Measurements from ENCODE around the gene DOCK1. TPM values are rescaled to one million over a fixed set of nuclear protein-coding genes. Genes with fewer than 3 reads are reported as not detected.

Gene DOCK1
- total RNA-seq, 1 donor from 2014 or later, result 25.8 TPM

DNA sequence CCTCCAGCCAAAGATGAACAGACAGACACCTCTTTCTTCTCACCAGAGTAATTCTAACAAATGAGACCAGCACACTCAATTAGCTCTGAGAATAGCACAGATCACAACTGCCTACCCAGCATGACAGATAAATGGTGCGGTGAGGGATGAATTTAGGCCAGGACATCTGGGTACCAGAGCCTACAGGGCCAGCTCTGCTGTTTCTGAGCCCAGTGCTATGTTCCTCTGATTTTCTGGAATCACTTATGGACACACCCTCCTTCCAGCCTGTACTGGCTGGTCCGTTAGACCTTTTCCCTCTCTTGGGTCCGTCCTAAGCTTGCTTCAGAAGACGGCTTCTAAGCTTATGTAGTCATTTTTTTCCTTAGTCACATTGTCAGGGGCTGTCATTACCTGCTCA, 217.6 kb downstream of the DOCK1 start:
- Histone ChIP-seq H3K4me1 (no peaks in the 10 kb centered on the region), H3K27ac (no peak overlapping the region), H3K36me3 (peaks cover 7 to 21% of the 10 kb centered on the region in 2 donors), H3K4me3 (no peak overlapping the region), H3K27me3 (no peaks in the 10 kb centered on the region), H3K9me3 (no peaks in the 10 kb centered on the region)
- intact Hi-C loops (cut with DNase I), result no loop called here
- TF ChIP-seq, protein P1, sequence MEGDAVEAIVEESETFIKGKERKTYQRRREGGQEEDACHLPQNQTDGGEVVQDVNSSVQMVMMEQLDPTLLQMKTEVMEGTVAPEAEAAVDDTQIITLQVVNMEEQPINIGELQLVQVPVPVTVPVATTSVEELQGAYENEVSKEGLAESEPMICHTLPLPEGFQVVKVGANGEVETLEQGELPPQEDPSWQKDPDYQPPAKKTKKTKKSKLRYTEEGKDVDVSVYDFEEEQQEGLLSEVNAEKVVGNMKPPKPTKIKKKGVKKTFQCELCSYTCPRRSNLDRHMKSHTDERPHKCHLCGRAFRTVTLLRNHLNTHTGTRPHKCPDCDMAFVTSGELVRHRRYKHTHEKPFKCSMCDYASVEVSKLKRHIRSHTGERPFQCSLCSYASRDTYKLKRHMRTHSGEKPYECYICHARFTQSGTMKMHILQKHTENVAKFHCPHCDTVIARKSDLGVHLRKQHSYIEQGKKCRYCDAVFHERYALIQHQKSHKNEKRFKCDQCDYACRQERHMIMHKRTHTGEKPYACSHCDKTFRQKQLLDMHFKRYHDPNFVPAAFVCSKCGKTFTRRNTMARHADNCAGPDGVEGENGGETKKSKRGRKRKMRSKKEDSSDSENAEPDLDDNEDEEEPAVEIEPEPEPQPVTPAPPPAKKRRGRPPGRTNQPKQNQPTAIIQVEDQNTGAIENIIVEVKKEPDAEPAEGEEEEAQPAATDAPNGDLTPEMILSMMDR (IDR thresholded peaks at IDR 0.05), result no peak
- DNase-seq (ENCODE audit: low spot score in 2 of 2), result no peak

DNA sequence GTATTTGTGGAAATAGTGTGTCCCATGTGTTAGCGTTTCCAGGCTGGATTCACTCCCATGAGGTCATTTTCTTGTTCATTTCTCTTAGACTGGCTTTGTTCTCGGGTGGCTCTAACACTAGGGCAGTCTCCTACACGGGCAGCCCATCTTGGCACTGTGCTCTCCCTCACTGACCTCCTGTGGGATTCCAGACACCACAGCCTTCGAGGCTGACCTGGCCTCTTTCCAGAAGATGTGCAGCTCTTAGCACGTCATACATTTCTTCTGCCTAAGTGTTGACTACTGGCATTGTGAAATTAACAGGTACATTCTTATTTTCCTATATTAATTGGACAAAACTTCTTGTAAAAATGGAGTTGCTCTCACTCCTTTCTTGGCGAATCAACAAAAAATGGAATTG, 218.4 kb downstream of the DOCK1 start:
- H3K36me3 ChIP-seq, result peaks cover 7 to 19% of the 10 kb centered on the region in 2 donors
- intact Hi-C loops (cut with DNase I), result no loop called here
- no peaks in the 10 kb centered on the region for H3K4me1 ChIP-seq
- no peak for DNase-seq (ENCODE audit: low spot score in 2 of 2)
- H3K27ac ChIP-seq, result no peak overlapping the region
- no peaks in the 10 kb centered on the region for H3K9me3 ChIP-seq
- H3K27me3 ChIP-seq, result no peaks in the 10 kb centered on the region
- no peak overlapping the region for H3K4me3 ChIP-seq
- TF ChIP-seq, protein P1 (IDR thresholded peaks at IDR 0.05), result no peak

DNA sequence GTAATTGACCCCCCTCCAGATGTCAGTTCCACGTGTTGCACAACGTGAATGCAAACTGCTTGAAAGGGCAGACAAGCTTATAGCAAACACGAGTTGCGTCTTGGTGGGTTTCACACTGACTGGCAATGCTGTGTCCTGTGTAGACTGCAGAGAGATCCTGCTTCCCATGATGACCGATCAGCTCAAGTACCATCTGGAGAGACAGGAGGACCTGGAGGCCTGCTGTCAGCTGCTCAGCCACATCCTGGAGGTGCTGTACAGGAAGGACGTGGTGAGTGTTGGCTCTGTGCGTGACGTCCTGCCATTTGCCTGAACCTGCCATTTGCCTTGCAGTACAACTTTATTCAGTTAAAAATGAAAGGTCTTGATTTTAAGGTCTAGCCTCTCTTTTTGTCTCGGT, 220.1 kb downstream of the DOCK1 start:
- Histone ChIP-seq H3K4me3 (no peak overlapping the region), H3K9me3 (no peaks in the 10 kb centered on the region), H3K4me1 (no peaks in the 10 kb centered on the region), H3K27me3 (no peaks in the 10 kb centered on the region), H3K27ac (no peak overlapping the region), H3K36me3 (peaks cover 10 to 28% of the 10 kb centered on the region in 2 donors)
- TF ChIP-seq, protein P1 (IDR thresholded peaks at IDR 0.05), result no peak
- DNase-seq (ENCODE audit: low spot score in 2 of 2), result no peak
- intact Hi-C loops (cut with DNase I), result no loop called here

DNA sequence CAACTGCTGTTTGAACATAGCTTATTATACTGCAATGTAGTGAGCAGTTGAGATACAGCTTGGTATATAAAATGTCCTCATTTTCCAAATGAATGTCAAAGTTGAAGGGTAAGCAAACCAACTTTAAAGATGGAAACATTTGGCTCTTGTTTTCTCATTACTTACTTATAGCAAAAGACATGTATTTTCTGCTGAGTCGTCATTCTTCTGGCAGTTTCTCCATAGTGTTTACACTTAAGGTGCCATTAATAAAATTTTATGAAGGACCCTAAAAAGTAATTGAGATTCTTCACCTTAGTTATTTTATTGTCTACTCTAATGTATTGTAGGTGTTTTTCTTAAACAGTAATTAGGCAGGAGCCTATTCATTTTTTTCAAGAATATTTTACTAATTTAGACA, 222.6 kb downstream of the DOCK1 start:
- TF ChIP-seq, protein P1 (IDR thresholded peaks at IDR 0.05), result no peak
- H3K9me3 ChIP-seq, result no peaks in the 10 kb centered on the region
- DNase-seq (ENCODE audit: low spot score in 2 of 2), result no peak
- no peaks in the 10 kb centered on the region for H3K27me3 ChIP-seq
- intact Hi-C loops (cut with DNase I), result no loop called here
- H3K4me1 ChIP-seq, result no peaks in the 10 kb centered on the region
- H3K36me3 ChIP-seq, result peaks cover 10 to 37% of the 10 kb centered on the region in 2 donors
- no peak overlapping the region for H3K4me3 ChIP-seq
- H3K27ac ChIP-seq, result no peak overlapping the region

DNA sequence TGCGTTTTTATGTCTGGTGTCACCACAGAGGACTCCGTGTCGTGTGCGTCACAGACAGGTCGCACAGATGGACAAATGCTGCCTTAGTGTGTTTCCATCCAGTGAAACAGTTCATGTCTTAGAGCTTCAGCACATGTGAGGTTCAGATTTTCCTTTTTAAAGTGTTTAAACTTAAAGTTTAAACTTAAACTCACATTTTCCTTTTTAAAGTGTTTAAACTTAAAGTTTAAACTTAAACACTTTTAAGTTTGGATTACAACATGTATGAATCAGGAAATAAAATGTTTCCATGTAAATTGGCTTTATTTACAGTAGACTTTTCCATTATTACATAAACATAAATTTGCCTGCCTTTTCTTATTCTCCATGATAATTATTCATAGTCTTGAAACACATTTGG, 223.9 kb downstream of the DOCK1 start:
- TF ChIP-seq, protein P1 (IDR thresholded peaks at IDR 0.05), result no peak
- Histone ChIP-seq H3K27me3 (no peaks in the 10 kb centered on the region), H3K27ac (no peak overlapping the region), H3K4me1 (no peaks in the 10 kb centered on the region), H3K36me3 (peaks cover 10 to 37% of the 10 kb centered on the region in 2 donors), H3K9me3 (no peaks in the 10 kb centered on the region), H3K4me3 (no peak overlapping the region)
- DNase-seq (ENCODE audit: low spot score in 2 of 2), result no peak
- intact Hi-C loops (cut with DNase I), result no loop called here

DNA sequence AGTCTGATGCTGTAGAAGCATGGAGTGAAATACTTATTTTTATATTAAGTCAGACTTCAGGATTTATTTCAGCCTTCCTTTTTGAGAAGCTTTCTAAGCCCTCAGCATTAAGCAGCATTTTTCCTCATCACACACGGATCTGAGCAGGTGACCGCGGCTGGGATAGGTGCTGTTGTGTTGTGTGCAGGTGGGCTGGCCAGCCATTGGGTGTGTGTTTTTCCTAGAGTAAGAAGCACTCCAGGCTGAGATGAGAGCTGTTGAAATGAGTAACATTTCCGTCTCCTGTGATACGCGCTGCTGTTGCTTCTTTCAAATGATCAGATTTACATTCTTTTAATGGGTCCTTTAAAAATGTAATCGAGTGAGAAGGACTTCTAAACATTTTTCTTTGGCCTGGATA, 227.2 kb downstream of the DOCK1 start:
- H3K36me3 ChIP-seq, result peaks cover 4 to 22% of the 10 kb centered on the region in 2 donors
- no peak for DNase-seq (ENCODE audit: low spot score in 2 of 2)
- no peaks in the 10 kb centered on the region for H3K27me3 ChIP-seq
- intact Hi-C loops (cut with DNase I), result no loop called here
- no peaks in the 10 kb centered on the region for H3K4me1 ChIP-seq
- no peak overlapping the region for H3K27ac ChIP-seq
- H3K9me3 ChIP-seq, result no peaks in the 10 kb centered on the region
- no peak overlapping the region for H3K4me3 ChIP-seq
- TF ChIP-seq, protein P1 (IDR thresholded peaks at IDR 0.05), result no peak
